NCI-H526 treated with DMSO at 0.1 percent for 48 hours (cell line): ENCODE measurements around the gene SH3BGRL3.

Experiments used
- DNase-seq: peaks from one replicate; lab custom pipeline; 2025; lab: John Stamatoyannopoulos, UW

SH3BGRL3 gene

GRCh38 chr1:26277719-26278118 is 2.2 kb upstream of the SH3BGRL3 start:
- DNase-seq = no peak

DNA sequence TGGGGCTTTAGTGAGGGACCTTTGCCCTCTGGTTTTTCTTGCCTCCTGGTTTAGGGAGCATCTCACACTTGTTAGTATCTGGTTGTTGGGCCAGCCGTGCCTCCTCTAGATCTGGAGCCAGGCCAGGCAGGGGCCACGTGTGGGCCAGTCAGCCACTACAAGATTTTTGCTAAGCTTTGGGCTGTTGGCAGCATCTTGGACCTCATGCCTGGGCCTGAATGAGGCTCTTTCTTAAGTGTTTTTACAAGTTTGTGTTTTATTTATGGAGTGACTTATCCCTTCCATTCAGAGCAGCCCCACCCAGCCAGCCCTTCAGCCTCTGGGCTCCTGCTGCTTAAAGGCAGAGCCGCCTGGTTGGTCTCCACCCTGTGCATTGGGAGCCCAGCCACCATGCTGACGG is 1.6 kb upstream of the SH3BGRL3 start:
- no peak for DNase-seq

- DNase-seq = no peak
Measured at GRCh38 chr1:26278724-26279455, 996 bp upstream of the SH3BGRL3 start.

GRCh38 chr1:26280333-26281042 is 602 bp downstream of the SH3BGRL3 start:
- no peak for DNase-seq

DNA sequence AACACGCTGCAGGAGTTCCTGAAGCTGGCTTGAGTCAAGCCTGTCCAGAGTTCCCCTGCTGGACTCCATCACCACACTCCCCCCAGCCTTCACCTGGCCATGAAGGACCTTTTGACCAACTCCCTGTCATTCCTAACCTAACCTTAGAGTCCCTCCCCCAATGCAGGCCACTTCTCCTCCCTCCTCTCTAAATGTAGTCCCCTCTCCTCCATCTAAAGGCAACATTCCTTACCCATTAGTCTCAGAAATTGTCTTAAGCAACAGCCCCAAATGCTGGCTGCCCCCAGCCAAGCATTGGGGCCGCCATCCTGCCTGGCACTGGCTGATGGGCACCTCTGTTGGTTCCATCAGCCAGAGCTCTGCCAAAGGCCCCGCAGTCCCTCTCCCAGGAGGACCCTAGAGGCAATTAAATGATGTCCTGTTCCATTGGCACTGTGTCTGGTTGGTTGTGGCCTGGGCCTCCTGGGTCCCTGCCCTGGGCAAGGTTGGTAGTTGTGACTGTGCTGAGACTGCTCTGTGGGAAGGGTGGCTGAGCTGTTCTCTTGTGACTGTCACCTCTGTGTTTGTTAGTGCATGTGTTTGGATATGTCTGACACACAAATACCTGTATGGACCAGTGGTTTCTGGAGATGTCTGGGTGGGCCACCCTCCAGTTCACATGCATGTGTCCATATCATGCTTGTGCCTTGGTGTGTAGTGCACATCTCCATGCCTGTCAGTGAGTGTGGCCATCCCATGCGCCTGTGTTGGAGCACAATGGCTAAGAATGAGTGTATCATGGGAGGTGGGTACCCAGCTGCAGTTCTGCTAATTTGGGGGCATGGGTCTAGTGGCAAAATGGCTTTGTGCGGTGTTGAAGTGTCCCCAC is 1.4 kb downstream of the SH3BGRL3 start:
- DNase-seq = no peak

- no peak for DNase-seq
Measured at GRCh38 chr1:26281971-26282370, 2.1 kb downstream of the SH3BGRL3 start.

DNA sequence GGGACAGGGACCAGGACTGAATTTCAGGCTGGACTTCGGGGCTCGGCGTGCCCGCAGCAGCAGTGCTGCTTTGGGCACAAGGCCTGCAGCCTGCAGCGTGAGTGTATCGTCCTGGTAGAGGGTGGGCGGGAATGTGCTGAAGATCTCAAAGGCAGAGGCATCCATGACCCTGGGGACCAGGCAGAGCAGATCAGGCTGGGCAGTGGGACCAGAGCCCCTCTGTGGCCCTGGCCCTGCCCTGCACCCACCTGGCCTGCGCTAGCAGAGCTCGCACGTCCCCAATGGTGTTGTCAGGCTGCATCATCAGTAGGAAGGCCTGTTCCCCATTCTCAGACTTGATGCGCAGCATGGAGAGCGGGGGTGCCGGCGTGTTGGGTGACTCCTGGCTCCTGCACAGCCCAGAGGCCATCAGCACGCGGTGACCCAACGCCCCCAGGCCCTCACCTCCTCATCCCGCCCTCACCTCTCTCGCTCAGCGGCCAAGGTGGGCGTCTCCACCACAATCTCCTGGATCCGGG is 2.6 kb downstream of the SH3BGRL3 start:
- DNase-seq = no peak

DNA sequence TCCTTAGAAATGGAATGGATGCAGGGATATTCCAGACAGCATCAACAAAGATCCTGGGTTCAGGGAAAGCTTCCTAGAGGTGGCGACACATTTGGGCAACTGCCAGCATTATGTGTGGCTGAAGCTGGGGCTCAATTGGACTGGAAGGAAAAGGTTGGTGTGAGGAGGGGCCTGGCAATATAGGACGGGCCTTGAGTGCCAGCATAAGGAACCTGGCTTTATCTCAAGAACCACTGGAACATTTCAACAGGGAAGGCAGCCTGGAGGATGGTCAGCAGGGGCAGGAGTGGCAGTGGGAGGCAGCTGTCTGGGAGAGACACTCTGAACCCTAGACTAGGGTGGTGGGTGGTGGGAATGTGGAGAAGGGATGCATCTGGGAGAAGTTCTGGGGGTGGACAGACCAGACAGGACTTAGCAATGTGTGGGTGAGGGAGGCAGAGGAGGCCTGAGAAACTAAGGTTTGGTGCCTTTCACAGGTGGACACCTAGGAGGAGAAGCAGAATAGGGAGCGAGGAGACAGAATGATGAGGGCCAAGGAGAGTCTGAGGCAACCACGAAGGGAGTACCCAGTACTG is 3.5 kb downstream of the SH3BGRL3 start:
- DNase-seq = no peak

DNA sequence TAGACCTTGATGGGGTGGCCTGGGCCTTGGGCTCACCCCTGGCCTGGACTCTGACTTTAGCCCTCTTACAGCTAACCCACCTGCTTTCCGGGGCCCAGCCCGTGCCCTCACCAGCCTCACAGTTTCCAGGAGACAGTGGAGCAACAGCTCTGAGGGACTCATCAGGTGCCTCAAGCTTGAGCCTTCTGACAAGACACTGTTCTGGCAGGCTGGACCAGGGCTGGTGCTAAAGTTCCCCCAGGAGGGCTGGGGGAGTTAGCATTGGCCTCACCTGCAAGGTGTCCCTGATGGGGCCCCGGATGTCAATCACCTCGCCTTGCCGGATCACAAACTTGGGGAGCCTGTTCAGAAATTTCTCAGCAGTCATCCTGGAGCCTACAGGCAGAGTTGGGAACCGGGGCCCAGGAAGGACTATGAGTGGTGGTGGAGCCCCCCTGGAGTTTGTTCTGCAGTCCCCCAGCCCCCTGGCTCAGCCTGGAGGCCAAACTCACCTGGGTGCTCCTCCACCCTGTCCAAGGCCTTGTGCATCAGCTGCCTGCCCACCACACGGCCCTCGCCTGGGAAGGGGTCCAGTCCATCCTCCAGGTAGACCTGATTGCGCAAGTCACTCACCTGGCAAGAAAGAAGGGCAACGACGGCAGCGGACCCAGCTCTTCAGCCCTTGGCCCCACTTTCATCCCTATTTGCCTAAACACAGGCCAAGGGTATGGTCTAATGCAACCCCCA is 4.1 kb downstream of the SH3BGRL3 start:
- DNase-seq = no peak

DNA sequence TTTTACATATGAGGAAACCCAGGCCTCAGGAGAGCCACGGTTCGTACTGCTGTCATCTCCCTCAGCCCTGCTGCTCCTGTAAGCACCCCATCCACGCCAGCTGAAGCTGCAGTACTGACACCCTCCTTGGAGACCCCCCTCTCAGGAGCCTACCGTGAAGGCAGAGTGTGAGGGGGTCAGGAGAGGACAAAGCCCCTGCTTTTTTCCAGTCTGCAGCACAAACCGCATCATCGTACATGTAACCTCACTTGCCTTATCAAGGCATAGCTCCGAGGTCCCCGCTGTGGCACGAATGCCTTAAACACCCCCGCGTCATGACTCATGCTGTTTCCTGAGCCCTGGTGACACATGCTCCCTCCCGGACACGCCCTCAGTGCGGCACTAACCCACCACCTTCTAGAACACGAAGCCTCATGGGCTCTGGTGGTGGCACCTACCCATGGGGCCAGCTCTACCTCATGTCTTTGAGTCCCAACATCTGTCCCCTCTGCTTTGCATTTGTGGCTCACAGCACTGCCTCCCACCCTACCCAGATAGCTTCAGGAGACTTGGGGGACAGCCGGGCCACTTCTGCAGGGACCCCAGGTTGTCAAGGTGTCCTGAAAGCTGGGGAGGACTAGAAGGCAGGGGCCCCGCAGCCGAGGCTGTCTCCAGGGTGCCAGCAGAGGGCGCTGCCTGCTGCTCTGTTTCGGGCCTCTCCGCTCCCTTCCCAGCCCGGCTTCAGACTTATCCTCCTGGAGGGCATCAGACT is 4.9 kb downstream of the SH3BGRL3 start:
- peak; percentile 13 for DNase-seq

- no peak for DNase-seq
Measured at GRCh38 chr1:26285366-26286063, 5.6 kb downstream of the SH3BGRL3 start.

DNA sequence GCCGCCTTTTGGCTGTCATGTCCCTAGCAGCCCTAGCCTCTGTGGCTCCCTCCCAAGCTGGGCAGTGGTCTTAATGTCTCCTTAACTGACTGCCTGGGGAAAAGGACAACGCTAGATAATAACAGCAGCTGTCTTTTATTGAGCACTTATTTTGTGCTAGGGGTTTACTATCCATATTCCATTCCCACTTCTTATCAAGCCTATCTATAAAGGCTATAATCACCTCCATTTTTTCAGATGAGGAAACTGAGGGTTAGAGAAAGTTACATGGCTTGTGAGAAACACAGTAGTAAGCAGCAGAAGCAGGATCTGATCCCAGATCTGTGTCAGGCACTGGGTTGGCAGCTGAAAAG is 6.2 kb downstream of the SH3BGRL3 start:
- DNase-seq = no peak

GRCh38 chr1:26287033-26287711 is 7.3 kb downstream of the SH3BGRL3 start:
- DNase-seq = no peak

GRCh38 chr1:26287811-26288210 is 7.9 kb downstream of the SH3BGRL3 start:
- no peak for DNase-seq

GRCh38 chr1:26288311-26288941 is 8.5 kb downstream of the SH3BGRL3 start:
- no peak for DNase-seq

DNA sequence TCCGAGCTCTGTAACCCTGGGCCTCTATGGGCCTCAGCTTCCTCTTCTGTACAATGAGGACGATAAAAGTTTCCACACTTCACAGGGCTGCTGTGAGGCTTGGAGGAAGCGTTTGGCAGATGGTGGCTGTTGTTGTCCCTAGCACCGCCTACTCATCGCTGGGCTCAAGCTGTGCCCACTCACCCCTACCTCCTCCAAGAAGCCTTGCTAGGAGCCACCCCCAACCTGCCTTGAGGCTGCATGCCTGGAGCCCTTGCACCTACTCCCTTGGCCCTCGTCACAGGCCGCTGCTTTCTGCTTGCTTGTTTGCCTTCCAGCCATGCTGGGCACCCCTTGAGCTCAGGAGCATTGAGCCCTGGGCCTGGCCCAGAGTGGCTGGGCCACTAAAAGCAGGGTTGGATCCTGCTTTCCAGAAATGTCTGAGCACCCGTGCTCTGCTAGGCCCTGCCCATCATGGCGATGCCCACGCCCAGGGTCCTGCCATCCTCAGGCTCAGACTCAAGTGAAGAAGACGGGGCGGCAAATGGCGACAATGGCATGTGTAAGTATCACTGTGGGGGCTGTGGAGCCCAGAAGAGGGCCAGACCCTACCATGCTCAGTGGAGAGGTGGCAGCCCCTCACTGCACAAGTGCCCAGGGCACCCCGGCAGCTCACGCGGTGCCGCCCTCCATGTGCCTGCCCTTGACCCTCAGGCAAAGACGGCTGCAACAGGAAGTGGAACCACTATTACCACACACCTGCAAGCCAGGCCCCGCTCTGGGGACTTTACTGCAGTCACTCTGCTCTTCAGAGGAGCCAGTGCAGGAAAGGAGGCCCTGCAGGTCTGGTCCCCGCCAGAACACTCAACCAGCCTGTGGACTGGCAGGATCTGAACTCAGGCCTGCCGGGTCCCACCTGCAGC is 9.5 kb downstream of the SH3BGRL3 start:
- no peak for DNase-seq

GRCh38 chr1:26290122-26290881 is 10.4 kb downstream of the SH3BGRL3 start:
- no peak for DNase-seq
